NB4 (cell line): ENCODE results near the gene PRDX6.

Experiments used
- POLR2A ChIP-seq: IDR thresholded peaks from 2 replicates; pipeline ENCODE4 v1.6.1; 2011; ENCODE audit warnings: mild to moderate bottlenecking; ENCODE audit not compliant: insufficient read length; ENCODE audit errors: extremely low read depth
- TF ChIP-seq, protein P1 (sequence below): IDR thresholded peaks from 2 replicates; pipeline ENCODE4 v1.6.1; 2011; ENCODE audit warnings: low read depth, low read length
- TF ChIP-seq, protein P2 (sequence below): IDR thresholded peaks from one replicate; pipeline ENCODE4 v1.5.1; 2012; ENCODE audit warnings: low read depth, low read length

DNA sequence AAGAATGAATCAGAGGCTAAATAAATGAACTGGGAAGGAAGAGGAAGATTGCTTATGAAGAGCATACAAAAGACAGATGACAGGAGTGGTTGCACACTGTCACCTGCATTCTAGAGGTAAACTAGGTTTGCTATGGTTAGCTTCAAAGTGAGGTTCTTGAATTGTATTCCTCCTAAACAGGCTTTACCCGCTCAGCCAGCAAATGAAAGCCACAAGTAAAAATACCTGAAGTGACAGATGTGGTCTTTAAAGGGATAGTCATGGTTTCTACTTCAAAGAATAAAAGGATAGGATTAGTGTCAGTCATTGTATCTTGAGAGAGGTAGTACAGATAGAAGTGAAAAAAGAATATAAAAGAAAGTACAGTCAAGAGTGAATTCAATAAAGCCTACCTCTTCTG, 32.4 kb upstream of the PRDX6 start:
- TF ChIP-seq, protein P1, sequence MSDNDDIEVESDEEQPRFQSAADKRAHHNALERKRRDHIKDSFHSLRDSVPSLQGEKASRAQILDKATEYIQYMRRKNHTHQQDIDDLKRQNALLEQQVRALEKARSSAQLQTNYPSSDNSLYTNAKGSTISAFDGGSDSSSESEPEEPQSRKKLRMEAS, result no peak
- TF ChIP-seq, protein P2, sequence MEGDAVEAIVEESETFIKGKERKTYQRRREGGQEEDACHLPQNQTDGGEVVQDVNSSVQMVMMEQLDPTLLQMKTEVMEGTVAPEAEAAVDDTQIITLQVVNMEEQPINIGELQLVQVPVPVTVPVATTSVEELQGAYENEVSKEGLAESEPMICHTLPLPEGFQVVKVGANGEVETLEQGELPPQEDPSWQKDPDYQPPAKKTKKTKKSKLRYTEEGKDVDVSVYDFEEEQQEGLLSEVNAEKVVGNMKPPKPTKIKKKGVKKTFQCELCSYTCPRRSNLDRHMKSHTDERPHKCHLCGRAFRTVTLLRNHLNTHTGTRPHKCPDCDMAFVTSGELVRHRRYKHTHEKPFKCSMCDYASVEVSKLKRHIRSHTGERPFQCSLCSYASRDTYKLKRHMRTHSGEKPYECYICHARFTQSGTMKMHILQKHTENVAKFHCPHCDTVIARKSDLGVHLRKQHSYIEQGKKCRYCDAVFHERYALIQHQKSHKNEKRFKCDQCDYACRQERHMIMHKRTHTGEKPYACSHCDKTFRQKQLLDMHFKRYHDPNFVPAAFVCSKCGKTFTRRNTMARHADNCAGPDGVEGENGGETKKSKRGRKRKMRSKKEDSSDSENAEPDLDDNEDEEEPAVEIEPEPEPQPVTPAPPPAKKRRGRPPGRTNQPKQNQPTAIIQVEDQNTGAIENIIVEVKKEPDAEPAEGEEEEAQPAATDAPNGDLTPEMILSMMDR, result no peak
- TF ChIP-seq POLR2A, result no peak
